HCT116 (cell line): ENCODE measurements around the gene MICAL3. TPM values are rescaled to one million over a fixed set of nuclear protein-coding genes. Genes with fewer than 3 reads are reported as not detected.
"Not testable (repeated sequence)": the region's sequence is repeated elsewhere in the genome, so short reads cannot be mapped to it uniquely, and the experiment has no call there.

Source experiments
- ATAC-seq: fragments of 200-7000 bp; cut with Tn5 transposase; 2 replicates; pipeline ENCODE4 v1.9.1; 2020; ENCODE audit warnings: mild to moderate bottlenecking, moderate library complexity
- BruUV-seq: library from RNA; stranded (reverse); fragments of 400-500 nt; replicated peaks from 2 replicates; lab custom pipeline; 2021; lab: Mats Ljungman, UMichigan
- CTCF ChIA-PET: fragments of 300-600 bp; sonication (Branson Sonifier 250); formaldehyde crosslinking; loops from one replicate; lab custom pipeline; 2021; ENCODE audit warnings: antibody characterized with exemption; lab: Charles Lee
- POLR2A ChIA-PET: fragments of 300-600, 350-600 bp; sonication (Branson Sonifier 250); formaldehyde crosslinking; loops from one replicate; lab custom pipeline; 2021; ENCODE audit warnings: antibody characterized with exemption; lab: Charles Lee
- RAD21 ChIA-PET, 2 experiments: fragments of 300-600 bp; sonication (Branson Sonifier 250); formaldehyde crosslinking; loops; one replicate each; lab custom pipeline; 2023; ENCODE audit warnings: low total read pairs in 2 of 2; ENCODE audit not compliant: uncharacterized antibody in 2 of 2, unreplicated experiment in 2 of 2, low non-redundant PET in 1 of 2; lab: Charles Lee
- DNase-seq: peaks from one replicate; pipeline ENCODE4 v3.0.0-alpha.2; 2010; ENCODE audit warnings: low read depth, low spot score
- H2AFZ ChIP-seq: fragments of 200-600 bp; shearing (Covaris generic), sonication (generic); 2 replicates; pipeline ENCODE4 v1.6.1; 2017; ENCODE audit warnings: low read depth, mixed run types, mixed read lengths, antibody characterized with exemption, low read length; ENCODE audit not compliant: poor library complexity, severe bottlenecking
- H3K27ac ChIP-seq: 2 replicates; pipeline ENCODE4 v1.5.1; 2012; ENCODE audit warnings: low read depth, low read length
- H3K27me3 ChIP-seq: fragments of 200-600 bp; sonication (generic); 2 replicates; pipeline ENCODE4 v1.6.1; 2016; ENCODE audit warnings: mixed run types, low read length, mixed read lengths; ENCODE audit not compliant: insufficient read depth
- H3K36me3 ChIP-seq, 2 experiments: fragments of 200-500 bp in 1 of 2; fragments of 200-600 bp in 1 of 2; sonication (Bioruptor generic) in 1 of 2; sonication (generic) in 1 of 2; 2 replicates each; pipeline versions ENCODE4 v1.5.1 to v1.6.1; 2014 to 2016; ENCODE audit warnings: low read length in 2 of 2, inconsistent platforms in 1 of 2, mixed read lengths in 1 of 2, mixed run types in 1 of 2; ENCODE audit not compliant: insufficient read depth in 2 of 2, control insufficient read depth in 1 of 2
- H3K4me1 ChIP-seq, 2 experiments: fragments of 200-600 bp in 1 of 2; sonication (generic) in 1 of 2; 2 replicates each; pipeline versions ENCODE4 v1.5.1 to v1.6.1; 2012 to 2017; ENCODE audit warnings: low read length in 2 of 2, inconsistent platforms in 1 of 2, mild to moderate bottlenecking in 1 of 2, mixed read lengths in 1 of 2, mixed run types in 1 of 2, moderate library complexity in 1 of 2; ENCODE audit not compliant: insufficient read depth in 2 of 2, control insufficient read depth in 1 of 2
- H3K4me2 ChIP-seq: fragments of 200-600 bp; sonication (generic); 2 replicates; pipeline ENCODE4 v1.6.1; 2017; ENCODE audit warnings: mixed run types, low read length, mixed read lengths
- H3K4me3 ChIP-seq, 2 experiments: fragments of 200-600 bp in 1 of 2; sonication (generic) in 1 of 2; replicated peaks in 1 of 2; 2 replicates each; pipeline ENCODE4 v1.5.1; 2011 to 2016; ENCODE audit warnings: low read length in 2 of 2, control low read depth in 1 of 2, low read depth in 1 of 2, mild to moderate bottlenecking in 1 of 2, mixed read lengths in 1 of 2, mixed run types in 1 of 2
- H3K79me2 ChIP-seq: fragments of 200-600 bp; sonication (generic); 2 replicates; pipeline ENCODE4 v1.6.1; 2017; ENCODE audit warnings: mild to moderate bottlenecking, mixed run types, low read length, moderate library complexity, mixed read lengths; ENCODE audit not compliant: insufficient read depth
- H3K9ac ChIP-seq: fragments of 200-600 bp; sonication (generic); 2 replicates; pipeline ENCODE4 v1.6.1; 2016; ENCODE audit warnings: low read length, mixed read lengths
- H3K9me2 ChIP-seq: fragments of 200-600 bp; sonication (generic), shearing (Covaris generic); 2 replicates; pipeline ENCODE4 v1.6.1; 2017; ENCODE audit warnings: mixed run types, mild to moderate bottlenecking, moderate library complexity; ENCODE audit not compliant: insufficient read depth
- H3K9me3 ChIP-seq, 2 experiments: fragments of 200-500 bp in 1 of 2; fragments of 200-600 bp in 1 of 2; sonication (Bioruptor generic) in 1 of 2; sonication (generic) in 1 of 2; 2 replicates each; pipeline ENCODE4 v1.6.1; 2014 to 2017; ENCODE audit warnings: low read length in 2 of 2, mixed read lengths in 2 of 2, inconsistent platforms in 1 of 2, low read depth in 1 of 2, mild to moderate bottlenecking in 1 of 2, mixed run types in 1 of 2, moderate library complexity in 1 of 2; ENCODE audit not compliant: control insufficient read depth in 1 of 2, insufficient read depth in 1 of 2
- H4K20me1 ChIP-seq: fragments of 200-600 bp; sonication (generic), shearing (Covaris generic); 2 replicates; pipeline ENCODE4 v1.6.1; 2017; ENCODE audit warnings: mixed run types, mild to moderate bottlenecking, moderate library complexity; ENCODE audit not compliant: insufficient read depth
- ATF3 ChIP-seq: IDR thresholded peaks from 2 replicates; pipeline ENCODE4 v1.6.1; 2012
- CBX3 ChIP-seq: IDR thresholded peaks from 2 replicates; pipeline ENCODE4 v1.6.1; 2012; ENCODE audit warnings: low read depth
- CTCF ChIP-seq, 3 experiments: fragments of 200-600 bp in 1 of 3; sonication (generic) in 1 of 3; IDR thresholded peaks in 2 of 3; conservative IDR thresholded peaks in 1 of 3; 2 replicates each; pipeline ENCODE4 v1.5.1; 2012 to 2017; ENCODE audit warnings: low read depth in 2 of 3, low read length in 2 of 3, antibody characterized with exemption in 1 of 3, borderline replicate concordance in 1 of 3, control low read depth in 1 of 3, mild to moderate bottlenecking in 1 of 3, mixed read lengths in 1 of 3, mixed run types in 1 of 3, moderate library complexity in 1 of 3; ENCODE audit not compliant: insufficient read depth in 1 of 3
- EGR1 ChIP-seq: IDR thresholded peaks from 2 replicates; pipeline ENCODE4 v1.6.1; 2012; ENCODE audit warnings: low read depth
- ELF1 ChIP-seq: IDR thresholded peaks from 2 replicates; pipeline ENCODE4 v1.6.1; 2012; ENCODE audit warnings: low read depth, borderline replicate concordance
- EZH2 ChIP-seq: fragments of 200-600 bp; sonication (generic); IDR thresholded peaks from 2 replicates; pipeline ENCODE4 v1.6.1; 2017; ENCODE audit warnings: antibody characterized with exemption, mixed run types
- EZH2phosphoT487 ChIP-seq: fragments of 200-600 bp; IDR thresholded peaks from 2 replicates; pipeline ENCODE4 v1.6.1; 2018; ENCODE audit warnings: antibody characterized with exemption, borderline replicate concordance
- REST ChIP-seq: IDR thresholded peaks from 2 replicates; pipeline ENCODE4 v1.6.1; 2012; ENCODE audit warnings: low read depth
- SIN3A ChIP-seq: IDR thresholded peaks from 2 replicates; pipeline ENCODE4 v1.6.1; 2012; ENCODE audit warnings: low read depth
- SRF ChIP-seq: IDR thresholded peaks from 2 replicates; pipeline ENCODE4 v1.6.1; 2012; ENCODE audit warnings: low read depth
- ZFX ChIP-seq: fragments of 450-650 bp; IDR thresholded peaks from 2 replicates; pipeline ENCODE4 v1.6.1; 2017
- ZNF274 ChIP-seq: fragments of 200-500 bp; sonication (Bioruptor generic); IDR thresholded peaks from 2 replicates; pipeline ENCODE4 v1.6.1; 2014; ENCODE audit warnings: mild to moderate bottlenecking, low read depth, low read length, inconsistent platforms
- intact Hi-C: fragments of 100-400 bp; cut with micrococcal nuclease; formaldehyde crosslinking; loops from 2 replicates; pipeline ENCODE4 v1.10.0; 2022
- total RNA-seq: library from RNA; stranded (reverse); gene quantifications from one replicate; pipeline ENCODE4 v1.2.1, GENCODE V29; 2021; ENCODE audit not compliant: unreplicated experiment

MICAL3 gene
- total RNA-seq, 1 experiment from 2014 or later = 30.8 TPM

- peaks cover 10% of the 10 kb centered on the region for H3K79me2 ChIP-seq
- H3K9ac ChIP-seq, H3K9me2 ChIP-seq, CTCF ChIA-PET, H3K9me3 ChIP-seq, H2AFZ ChIP-seq, H3K4me2 ChIP-seq, H3K27ac ChIP-seq, DNase-seq, H3K27me3 ChIP-seq, H4K20me1 ChIP-seq, H3K4me3 ChIP-seq, intact Hi-C loops, H3K36me3 ChIP-seq, ATAC-seq, BruUV-seq, RAD21 ChIA-PET: not testable (repeated sequence)
- peaks cover 11 to 17% of the 10 kb centered on the region in 2 experiments for H3K4me1 ChIP-seq
- POLR2A ChIA-PET = interaction anchor here (0.7 kb wide), 1 partner anchor 8 kb away, joined by 4 read pairs; no protein-coding TSS in a partner anchor
Measured at GRCh38 chr22:18073927-18074326, 49.6 kb upstream of the MICAL3 start.

DNA sequence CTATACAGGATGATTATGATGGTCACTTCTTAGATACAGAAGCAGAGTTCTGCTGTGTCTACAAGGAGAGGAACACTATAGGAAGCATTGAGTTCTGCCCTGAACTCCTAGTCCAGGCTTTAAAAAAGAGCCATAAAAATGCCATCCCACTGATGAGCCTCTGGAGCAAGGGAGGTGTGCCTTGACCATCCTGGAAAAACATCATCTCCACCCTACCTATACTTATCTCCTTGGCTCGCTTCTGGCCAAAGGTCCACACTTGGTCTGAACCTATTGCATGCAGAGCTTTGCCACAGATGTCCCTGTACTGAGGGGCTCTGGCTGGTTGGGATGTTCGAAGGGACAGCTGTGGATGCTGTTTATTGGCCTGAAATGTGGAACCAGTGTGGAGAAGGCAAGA lies 49.1 kb upstream of the MICAL3 start:
- no peak overlapping the region for H3K4me3 ChIP-seq
- RAD21 ChIA-PET = no interaction called here
- no peak for TF ChIP-seq ATF3
- TF ChIP-seq REST = no peak
- TF ChIP-seq SRF = no peak
- TF ChIP-seq EZH2phosphoT487 = no peak
- no peak for TF ChIP-seq ZNF274
- TF ChIP-seq SIN3A = no peak
- TF ChIP-seq ELF1 = no peak
- no peak for TF ChIP-seq CTCF (IDR thresholded peaks at IDR 0.05 in 2 of 3, conservative IDR thresholded peaks at IDR 0.05 in 1 of 3; ENCODE audit: borderline replicate concordance in 1 of 3, insufficient read depth in 1 of 3, low read depth in 2 of 3, low read length in 2 of 3)
- no peak for TF ChIP-seq EZH2
- TF ChIP-seq ZFX = no peak
- no peak for TF ChIP-seq EGR1
- no peak for TF ChIP-seq CBX3
- H3K9me3 ChIP-seq = no peaks in the 10 kb centered on the region
- no TSS peak for BruUV-seq
- H3K36me3 ChIP-seq = no peaks in the 10 kb centered on the region
- H3K4me1 ChIP-seq = peaks cover 10 to 13% of the 10 kb centered on the region in 2 experiments; a peak in 3 of 4 replicates
- no peaks in the 10 kb centered on the region for H4K20me1 ChIP-seq
- H3K27me3 ChIP-seq = no peaks in the 10 kb centered on the region; the same call in 1 of the 2 replicates
- CTCF ChIA-PET = no interaction called here
- H2AFZ ChIP-seq = no peak overlapping the region
- DNase-seq (no peak), ATAC-seq (no peak)
- H3K27ac ChIP-seq = no peak overlapping the region
- H3K9me2 ChIP-seq = no peaks in the 10 kb centered on the region
- H3K9ac ChIP-seq = no peak overlapping the region
- POLR2A ChIA-PET = no interaction called here
- peaks cover 6% of the 10 kb centered on the region for H3K79me2 ChIP-seq
- intact Hi-C loops = no loop called here
- no peak overlapping the region for H3K4me2 ChIP-seq
